HEK293 (cell line): ENCODE measurements around the gene LCN12.
A peak's percentile ranks its signal among the peaks of the same experiment; 100 is the strongest.

Source experiments
- FEZF1 ChIP-seq: fragments of 450-650 bp; formaldehyde crosslinking; IDR thresholded peaks from 2 replicates; pipeline ENCODE4 v1.5.1; 2016; ENCODE audit warnings: missing biosample characterization, missing genetic modification characterization
- GLI2 ChIP-seq: fragments of 450-650 bp; formaldehyde crosslinking; IDR thresholded peaks from 2 replicates; pipeline ENCODE4; 2017; ENCODE audit warnings: missing biosample characterization, missing genetic modification characterization, low read depth, borderline replicate concordance
- TRIM28 ChIP-seq: IDR thresholded peaks from 2 replicates; pipeline ENCODE4 v1.6.1; 2011; ENCODE audit warnings: low read length, control low read depth, borderline replicate concordance
- ZBTB21 ChIP-seq: fragments of 450-650 bp; formaldehyde crosslinking; IDR thresholded peaks from 2 replicates; pipeline ENCODE4 v1.5.1; 2017; ENCODE audit warnings: missing biosample characterization, missing genetic modification characterization
- ZNF132 ChIP-seq: fragments of 450-650 bp; formaldehyde crosslinking; IDR thresholded peaks from 2 replicates; pipeline ENCODE4 v1.5.1; 2017; ENCODE audit warnings: missing biosample characterization, missing genetic modification characterization, borderline replicate concordance
- ZNF138 ChIP-seq: fragments of 450-650 bp; formaldehyde crosslinking; IDR thresholded peaks from 2 replicates; pipeline ENCODE4 v1.5.1; 2016; ENCODE audit warnings: missing biosample characterization, missing genetic modification characterization, borderline replicate concordance
- ZNF174 ChIP-seq: fragments of 450-650 bp; formaldehyde crosslinking; IDR thresholded peaks from 2 replicates; pipeline ENCODE4 v1.5.0; 2017; ENCODE audit warnings: missing biosample characterization, mild to moderate bottlenecking, missing genetic modification characterization
- ZNF302 ChIP-seq: fragments of 450-650 bp; formaldehyde crosslinking; IDR thresholded peaks from 2 replicates; pipeline ENCODE4 v1.5.1; 2016; ENCODE audit warnings: missing biosample characterization, missing genetic modification characterization, low read depth
- ZNF433 ChIP-seq: fragments of 450-650 bp; formaldehyde crosslinking; IDR thresholded peaks from 2 replicates; pipeline ENCODE4 v1.5.1; 2016; ENCODE audit warnings: missing biosample characterization, missing genetic modification characterization, low read depth
- ZNF501 ChIP-seq: fragments of 450-650 bp; formaldehyde crosslinking; IDR thresholded peaks from 2 replicates; pipeline ENCODE4 v1.5.1; 2016; ENCODE audit warnings: missing biosample characterization, missing genetic modification characterization
- ZNF585B ChIP-seq: fragments of 450-650 bp; formaldehyde crosslinking; IDR thresholded peaks from 2 replicates; pipeline ENCODE4 v1.5.1; 2016; ENCODE audit warnings: missing biosample characterization, missing genetic modification characterization
- ZNF629 ChIP-seq: fragments of 450-650 bp; formaldehyde crosslinking; IDR thresholded peaks from 2 replicates; pipeline ENCODE4 v1.5.1; 2017; ENCODE audit warnings: missing biosample characterization, missing genetic modification characterization
- ZNF658 ChIP-seq: fragments of 450-650 bp; formaldehyde crosslinking; IDR thresholded peaks from 2 replicates; pipeline ENCODE4; 2016; ENCODE audit warnings: missing biosample characterization, missing genetic modification characterization
- ZNF677 ChIP-seq: fragments of 450-650 bp; IDR thresholded peaks from 2 replicates; pipeline ENCODE4 v1.5.0; 2018; ENCODE audit warnings: missing biosample characterization, mild to moderate bottlenecking, missing genetic modification characterization, moderate library complexity
- ZNF707 ChIP-seq: fragments of 450-650 bp; formaldehyde crosslinking; IDR thresholded peaks from 2 replicates; pipeline ENCODE4 v1.5.1; 2016; ENCODE audit warnings: missing biosample characterization, missing genetic modification characterization
- ZNF747 ChIP-seq: fragments of 450-650 bp; formaldehyde crosslinking; IDR thresholded peaks from 2 replicates; pipeline ENCODE4 v1.5.1; 2016; ENCODE audit warnings: missing biosample characterization, missing genetic modification characterization
- ZNF791 ChIP-seq: fragments of 450-650 bp; formaldehyde crosslinking; IDR thresholded peaks from 2 replicates; pipeline ENCODE4 v1.5.1; 2016; ENCODE audit warnings: missing biosample characterization, missing genetic modification characterization
- ZNF792 ChIP-seq: fragments of 450-650 bp; formaldehyde crosslinking; IDR thresholded peaks from 2 replicates; pipeline ENCODE4 v1.5.1; 2016; ENCODE audit warnings: missing biosample characterization, missing genetic modification characterization
- ZSCAN23 ChIP-seq: fragments of 450-650 bp; formaldehyde crosslinking; IDR thresholded peaks from 2 replicates; pipeline ENCODE4 v1.5.1; 2016; ENCODE audit warnings: missing biosample characterization, missing genetic modification characterization
- TF ChIP-seq, protein P1 (sequence below): sonication (generic); formaldehyde crosslinking; IDR thresholded peaks from 2 replicates; pipeline ENCODE4 v1.8.1; 2022; ENCODE audit warnings: mild to moderate bottlenecking, moderate library complexity, missing genetic modification reagents
- TF ChIP-seq, protein P2 (sequence below): fragments of 450-650 bp; formaldehyde crosslinking; IDR thresholded peaks from 2 replicates; pipeline ENCODE4 v1.5.1; 2016; ENCODE audit warnings: missing biosample characterization, missing genetic modification characterization
- TF ChIP-seq, protein P3 (sequence below): fragments of 450-650 bp; formaldehyde crosslinking; IDR thresholded peaks from 2 replicates; pipeline ENCODE4 v1.5.1; 2016; ENCODE audit warnings: missing biosample characterization, missing genetic modification characterization
- TF ChIP-seq, protein P4 (sequence below): fragments of 450-650 bp; formaldehyde crosslinking; IDR thresholded peaks from 2 replicates; pipeline ENCODE4 v1.5.1; 2016; ENCODE audit warnings: missing biosample characterization, missing genetic modification characterization, low read depth
- TF ChIP-seq, protein P5 (sequence below): fragments of 450-650 bp; formaldehyde crosslinking; conservative IDR thresholded peaks from 2 replicates; pipeline ENCODE4 v1.5.1; 2016; ENCODE audit warnings: low read depth, missing biosample characterization, missing genetic modification characterization
- TF ChIP-seq, protein P6 (sequence below): fragments of 450-650 bp; formaldehyde crosslinking; IDR thresholded peaks from 2 replicates; pipeline ENCODE4 v1.5.1; 2016; ENCODE audit warnings: missing biosample characterization, missing genetic modification characterization

The LCN12 gene

DNA sequence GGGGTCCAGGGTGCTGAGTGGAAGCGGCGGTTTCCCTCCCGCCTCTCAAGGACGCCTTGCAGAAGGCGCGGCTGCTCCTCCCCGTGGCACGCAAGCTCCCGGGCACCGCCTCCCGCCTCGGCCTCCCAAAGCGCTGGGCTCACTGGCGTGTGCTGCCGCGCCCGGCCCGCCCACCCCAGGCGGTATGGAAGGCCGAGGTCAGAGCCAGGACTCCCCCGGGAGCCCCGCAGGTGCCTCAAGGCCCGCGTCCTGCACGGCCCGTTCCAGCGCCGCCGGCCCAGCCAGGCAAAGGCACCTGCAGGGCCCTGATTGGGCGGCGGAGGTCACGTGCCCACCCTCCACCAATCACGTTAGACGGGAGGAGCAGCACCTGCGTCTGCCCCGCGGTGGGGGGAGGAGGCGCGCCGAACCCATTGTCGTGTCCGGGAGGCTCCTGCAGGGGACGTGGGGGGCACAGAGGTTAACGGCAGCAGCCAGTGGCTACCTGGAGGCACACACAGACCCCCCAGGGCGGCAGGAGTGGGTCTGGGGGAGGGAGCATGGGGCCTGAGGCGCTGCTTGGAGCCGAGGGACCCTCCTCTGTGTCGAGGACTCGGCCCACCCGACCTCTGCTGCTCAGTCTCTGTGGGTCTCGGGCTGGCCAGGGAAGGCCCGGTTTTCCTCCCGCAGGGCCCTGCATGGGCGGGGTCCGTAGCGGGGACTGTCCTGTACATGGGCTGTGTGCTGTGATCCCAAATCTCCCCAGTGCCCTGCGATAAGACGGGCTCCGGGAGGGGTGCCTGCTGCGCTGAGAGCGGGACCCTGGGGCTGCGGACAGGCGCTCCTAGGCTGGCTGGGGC is 2.0 kb upstream of the LCN12 start (continued):
- TF ChIP-seq, protein P1, sequence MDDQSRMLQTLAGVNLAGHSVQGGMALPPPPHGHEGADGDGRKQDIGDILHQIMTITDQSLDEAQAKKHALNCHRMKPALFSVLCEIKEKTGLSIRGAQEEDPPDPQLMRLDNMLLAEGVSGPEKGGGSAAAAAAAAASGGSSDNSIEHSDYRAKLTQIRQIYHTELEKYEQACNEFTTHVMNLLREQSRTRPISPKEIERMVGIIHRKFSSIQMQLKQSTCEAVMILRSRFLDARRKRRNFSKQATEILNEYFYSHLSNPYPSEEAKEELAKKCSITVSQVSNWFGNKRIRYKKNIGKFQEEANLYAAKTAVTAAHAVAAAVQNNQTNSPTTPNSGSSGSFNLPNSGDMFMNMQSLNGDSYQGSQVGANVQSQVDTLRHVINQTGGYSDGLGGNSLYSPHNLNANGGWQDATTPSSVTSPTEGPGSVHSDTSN (CRISPR knock-in tag): peak; percentile 13; the same call in 1 of the 2 replicates
- TF ChIP-seq ZNF501 (tag by site-specific recombination) (no peak; the same call in 1 of the 2 replicates), ZNF747 (tag by site-specific recombination) (no peak), ZNF707 (tag by site-specific recombination) (no peak), GLI2 (tag by site-specific recombination) (no peak), FEZF1 (tag by site-specific recombination) (0 out of 2 replicates have a peak, but pooled peaks have one; percentile 12), ZNF658 (tag by site-specific recombination) (no peak), TRIM28 (no peak), ZNF174 (tag by site-specific recombination) (no peak), ZNF792 (tag by site-specific recombination) (no peak), ZNF585B (tag by site-specific recombination) (no peak), ZNF302 (tag by site-specific recombination) (no peak), ZNF791 (tag by site-specific recombination) (no peak), ZBTB21 (tag by site-specific recombination) (no peak), ZSCAN23 (no peak), ZNF138 (tag by site-specific recombination) (no peak), ZNF629 (no peak), ZNF677 (tag by site-specific recombination) (no peak), ZNF132 (tag by site-specific recombination) (no peak), ZNF433 (no peak)
- TF ChIP-seq, protein P2, sequence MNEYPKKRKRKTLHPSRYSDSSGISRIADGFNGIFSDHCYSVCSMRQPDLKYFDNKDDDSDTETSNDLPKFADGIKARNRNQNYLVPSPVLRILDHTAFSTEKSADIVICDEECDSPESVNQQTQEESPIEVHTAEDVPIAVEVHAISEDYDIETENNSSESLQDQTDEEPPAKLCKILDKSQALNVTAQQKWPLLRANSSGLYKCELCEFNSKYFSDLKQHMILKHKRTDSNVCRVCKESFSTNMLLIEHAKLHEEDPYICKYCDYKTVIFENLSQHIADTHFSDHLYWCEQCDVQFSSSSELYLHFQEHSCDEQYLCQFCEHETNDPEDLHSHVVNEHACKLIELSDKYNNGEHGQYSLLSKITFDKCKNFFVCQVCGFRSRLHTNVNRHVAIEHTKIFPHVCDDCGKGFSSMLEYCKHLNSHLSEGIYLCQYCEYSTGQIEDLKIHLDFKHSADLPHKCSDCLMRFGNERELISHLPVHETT: no peak
- TF ChIP-seq, protein P3, sequence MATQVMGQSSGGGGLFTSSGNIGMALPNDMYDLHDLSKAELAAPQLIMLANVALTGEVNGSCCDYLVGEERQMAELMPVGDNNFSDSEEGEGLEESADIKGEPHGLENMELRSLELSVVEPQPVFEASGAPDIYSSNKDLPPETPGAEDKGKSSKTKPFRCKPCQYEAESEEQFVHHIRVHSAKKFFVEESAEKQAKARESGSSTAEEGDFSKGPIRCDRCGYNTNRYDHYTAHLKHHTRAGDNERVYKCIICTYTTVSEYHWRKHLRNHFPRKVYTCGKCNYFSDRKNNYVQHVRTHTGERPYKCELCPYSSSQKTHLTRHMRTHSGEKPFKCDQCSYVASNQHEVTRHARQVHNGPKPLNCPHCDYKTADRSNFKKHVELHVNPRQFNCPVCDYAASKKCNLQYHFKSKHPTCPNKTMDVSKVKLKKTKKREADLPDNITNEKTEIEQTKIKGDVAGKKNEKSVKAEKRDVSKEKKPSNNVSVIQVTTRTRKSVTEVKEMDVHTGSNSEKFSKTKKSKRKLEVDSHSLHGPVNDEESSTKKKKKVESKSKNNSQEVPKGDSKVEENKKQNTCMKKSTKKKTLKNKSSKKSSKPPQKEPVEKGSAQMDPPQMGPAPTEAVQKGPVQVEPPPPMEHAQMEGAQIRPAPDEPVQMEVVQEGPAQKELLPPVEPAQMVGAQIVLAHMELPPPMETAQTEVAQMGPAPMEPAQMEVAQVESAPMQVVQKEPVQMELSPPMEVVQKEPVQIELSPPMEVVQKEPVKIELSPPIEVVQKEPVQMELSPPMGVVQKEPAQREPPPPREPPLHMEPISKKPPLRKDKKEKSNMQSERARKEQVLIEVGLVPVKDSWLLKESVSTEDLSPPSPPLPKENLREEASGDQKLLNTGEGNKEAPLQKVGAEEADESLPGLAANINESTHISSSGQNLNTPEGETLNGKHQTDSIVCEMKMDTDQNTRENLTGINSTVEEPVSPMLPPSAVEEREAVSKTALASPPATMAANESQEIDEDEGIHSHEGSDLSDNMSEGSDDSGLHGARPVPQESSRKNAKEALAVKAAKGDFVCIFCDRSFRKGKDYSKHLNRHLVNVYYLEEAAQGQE (tag by site-specific recombination): no peak
- TF ChIP-seq, protein P4, sequence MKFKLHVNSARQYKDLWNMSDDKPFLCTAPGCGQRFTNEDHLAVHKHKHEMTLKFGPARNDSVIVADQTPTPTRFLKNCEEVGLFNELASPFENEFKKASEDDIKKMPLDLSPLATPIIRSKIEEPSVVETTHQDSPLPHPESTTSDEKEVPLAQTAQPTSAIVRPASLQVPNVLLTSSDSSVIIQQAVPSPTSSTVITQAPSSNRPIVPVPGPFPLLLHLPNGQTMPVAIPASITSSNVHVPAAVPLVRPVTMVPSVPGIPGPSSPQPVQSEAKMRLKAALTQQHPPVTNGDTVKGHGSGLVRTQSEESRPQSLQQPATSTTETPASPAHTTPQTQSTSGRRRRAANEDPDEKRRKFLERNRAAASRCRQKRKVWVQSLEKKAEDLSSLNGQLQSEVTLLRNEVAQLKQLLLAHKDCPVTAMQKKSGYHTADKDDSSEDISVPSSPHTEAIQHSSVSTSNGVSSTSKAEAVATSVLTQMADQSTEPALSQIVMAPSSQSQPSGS: no peak
- TF ChIP-seq, protein P5, sequence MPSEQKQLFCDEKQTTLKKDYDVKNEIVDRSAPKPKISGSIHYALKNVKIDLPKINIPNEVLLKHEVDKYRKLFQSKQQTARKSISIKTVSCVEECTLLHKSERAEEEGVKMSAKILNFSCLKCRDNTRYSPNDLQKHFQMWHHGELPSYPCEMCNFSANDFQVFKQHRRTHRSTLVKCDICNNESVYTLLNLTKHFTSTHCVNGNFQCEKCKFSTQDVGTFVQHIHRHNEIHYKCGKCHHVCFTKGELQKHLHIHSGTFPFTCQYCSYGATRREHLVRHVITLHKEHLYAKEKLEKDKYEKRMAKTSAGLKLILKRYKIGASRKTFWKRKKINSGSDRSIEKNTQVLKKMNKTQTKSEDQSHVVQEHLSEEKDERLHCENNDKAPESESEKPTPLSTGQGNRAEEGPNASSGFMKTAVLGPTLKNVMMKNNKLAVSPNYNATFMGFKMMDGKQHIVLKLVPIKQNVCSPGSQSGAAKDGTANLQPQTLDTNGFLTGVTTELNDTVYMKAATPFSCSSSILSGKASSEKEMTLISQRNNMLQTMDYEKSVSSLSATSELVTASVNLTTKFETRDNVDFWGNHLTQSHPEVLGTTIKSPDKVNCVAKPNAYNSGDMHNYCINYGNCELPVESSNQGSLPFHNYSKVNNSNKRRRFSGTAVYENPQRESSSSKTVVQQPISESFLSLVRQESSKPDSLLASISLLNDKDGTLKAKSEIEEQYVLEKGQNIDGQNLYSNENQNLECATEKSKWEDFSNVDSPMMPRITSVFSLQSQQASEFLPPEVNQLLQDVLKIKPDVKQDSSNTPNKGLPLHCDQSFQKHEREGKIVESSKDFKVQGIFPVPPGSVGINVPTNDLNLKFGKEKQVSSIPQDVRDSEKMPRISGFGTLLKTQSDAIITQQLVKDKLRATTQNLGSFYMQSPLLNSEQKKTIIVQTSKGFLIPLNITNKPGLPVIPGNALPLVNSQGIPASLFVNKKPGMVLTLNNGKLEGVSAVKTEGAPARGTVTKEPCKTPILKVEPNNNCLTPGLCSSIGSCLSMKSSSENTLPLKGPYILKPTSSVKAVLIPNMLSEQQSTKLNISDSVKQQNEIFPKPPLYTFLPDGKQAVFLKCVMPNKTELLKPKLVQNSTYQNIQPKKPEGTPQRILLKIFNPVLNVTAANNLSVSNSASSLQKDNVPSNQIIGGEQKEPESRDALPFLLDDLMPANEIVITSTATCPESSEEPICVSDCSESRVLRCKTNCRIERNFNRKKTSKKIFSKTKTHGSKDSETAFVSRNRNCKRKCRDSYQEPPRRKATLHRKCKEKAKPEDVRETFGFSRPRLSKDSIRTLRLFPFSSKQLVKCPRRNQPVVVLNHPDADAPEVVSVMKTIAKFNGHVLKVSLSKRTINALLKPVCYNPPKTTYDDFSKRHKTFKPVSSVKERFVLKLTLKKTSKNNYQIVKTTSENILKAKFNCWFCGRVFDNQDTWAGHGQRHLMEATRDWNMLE (tag by site-specific recombination): no peak
- TF ChIP-seq, protein P6, sequence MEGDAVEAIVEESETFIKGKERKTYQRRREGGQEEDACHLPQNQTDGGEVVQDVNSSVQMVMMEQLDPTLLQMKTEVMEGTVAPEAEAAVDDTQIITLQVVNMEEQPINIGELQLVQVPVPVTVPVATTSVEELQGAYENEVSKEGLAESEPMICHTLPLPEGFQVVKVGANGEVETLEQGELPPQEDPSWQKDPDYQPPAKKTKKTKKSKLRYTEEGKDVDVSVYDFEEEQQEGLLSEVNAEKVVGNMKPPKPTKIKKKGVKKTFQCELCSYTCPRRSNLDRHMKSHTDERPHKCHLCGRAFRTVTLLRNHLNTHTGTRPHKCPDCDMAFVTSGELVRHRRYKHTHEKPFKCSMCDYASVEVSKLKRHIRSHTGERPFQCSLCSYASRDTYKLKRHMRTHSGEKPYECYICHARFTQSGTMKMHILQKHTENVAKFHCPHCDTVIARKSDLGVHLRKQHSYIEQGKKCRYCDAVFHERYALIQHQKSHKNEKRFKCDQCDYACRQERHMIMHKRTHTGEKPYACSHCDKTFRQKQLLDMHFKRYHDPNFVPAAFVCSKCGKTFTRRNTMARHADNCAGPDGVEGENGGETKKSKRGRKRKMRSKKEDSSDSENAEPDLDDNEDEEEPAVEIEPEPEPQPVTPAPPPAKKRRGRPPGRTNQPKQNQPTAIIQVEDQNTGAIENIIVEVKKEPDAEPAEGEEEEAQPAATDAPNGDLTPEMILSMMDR (tag by site-specific recombination): peak; percentile 86
